ENCODE data around the gene FMN1. TPM values are rescaled to one million over a fixed set of nuclear protein-coding genes. Genes with fewer than 3 reads are reported as not detected.

The FMN1 gene
- total RNA-seq, 1 donor from 2014 or later = 20.1 TPM

- TF ChIP-seq POLR2A (IDR thresholded peaks at IDR 0.05) = no peak
- TF ChIP-seq POLR2AphosphoS5 (IDR thresholded peaks at IDR 0.05; ENCODE audit: insufficient read depth in 1 of 2, low read depth in 1 of 2) = no peak
- no peak for TF ChIP-seq CTCF (IDR thresholded peaks at IDR 0.05)
- H3K36me3 ChIP-seq = no peaks in the 10 kb centered on the region
- no peaks in the 10 kb centered on the region for H3K9me3 ChIP-seq
- H3K27me3 ChIP-seq = no peaks in the 10 kb centered on the region
- no peak for DNase-seq (ENCODE audit: extremely low spot score in 2 of 2)
- no peak overlapping the region for H3K4me3 ChIP-seq
- H3K27ac ChIP-seq = no peak overlapping the region
- no peaks in the 10 kb centered on the region for H3K4me1 ChIP-seq
- intact Hi-C loops (cut with DNase I) = no loop called here
Observed at GRCh38 chr15:32933236-32933635, 261.3 kb downstream of the FMN1 start.

GRCh38 chr15:32928876-32929275 lies 265.6 kb downstream of the FMN1 start:
- intact Hi-C loops (cut with DNase I) = no loop called here
- Histone ChIP-seq H3K27ac (no peak overlapping the region), H3K9me3 (no peaks in the 10 kb centered on the region), H3K36me3 (no peaks in the 10 kb centered on the region), H3K4me1 (no peaks in the 10 kb centered on the region), H3K27me3 (no peaks in the 10 kb centered on the region), H3K4me3 (no peak overlapping the region)
- no peak for DNase-seq (ENCODE audit: extremely low spot score in 2 of 2)
- no peak for TF ChIP-seq CTCF (IDR thresholded peaks at IDR 0.05)
- TF ChIP-seq POLR2A (IDR thresholded peaks at IDR 0.05) = no peak
- no peak for TF ChIP-seq POLR2AphosphoS5 (IDR thresholded peaks at IDR 0.05; ENCODE audit: insufficient read depth in 1 of 2, low read depth in 1 of 2)

GRCh38 chr15:32927124-32927523 lies 267.4 kb downstream of the FMN1 start:
- Histone ChIP-seq H3K27ac (no peak overlapping the region), H3K4me1 (no peaks in the 10 kb centered on the region), H3K9me3 (no peaks in the 10 kb centered on the region), H3K36me3 (no peaks in the 10 kb centered on the region), H3K27me3 (no peaks in the 10 kb centered on the region), H3K4me3 (no peak overlapping the region)
- intact Hi-C loops (cut with DNase I) = no loop called here
- no peak for TF ChIP-seq CTCF (IDR thresholded peaks at IDR 0.05)
- TF ChIP-seq POLR2A (IDR thresholded peaks at IDR 0.05) = no peak
- TF ChIP-seq POLR2AphosphoS5 (IDR thresholded peaks at IDR 0.05; ENCODE audit: insufficient read depth in 1 of 2, low read depth in 1 of 2) = no peak
- no peak for DNase-seq (ENCODE audit: extremely low spot score in 2 of 2)

- H3K4me1 ChIP-seq = no peaks in the 10 kb centered on the region
- no peaks in the 10 kb centered on the region for H3K27me3 ChIP-seq
- H3K9me3 ChIP-seq = no peaks in the 10 kb centered on the region
- no peak overlapping the region for H3K4me3 ChIP-seq
- intact Hi-C loops (cut with DNase I) = no loop called here
- no peak for DNase-seq (ENCODE audit: extremely low spot score in 2 of 2)
- TF ChIP-seq CTCF (IDR thresholded peaks at IDR 0.05) (no peak), POLR2AphosphoS5 (IDR thresholded peaks at IDR 0.05; ENCODE audit: insufficient read depth in 1 of 2, low read depth in 1 of 2) (no peak), POLR2A (IDR thresholded peaks at IDR 0.05) (no peak)
- no peaks in the 10 kb centered on the region for H3K36me3 ChIP-seq
- no peak overlapping the region for H3K27ac ChIP-seq
Observed at GRCh38 chr15:32923176-32923575, 271.3 kb downstream of the FMN1 start.

- Histone ChIP-seq H3K4me3 (no peak overlapping the region), H3K9me3 (no peaks in the 10 kb centered on the region), H3K36me3 (no peaks in the 10 kb centered on the region), H3K27ac (no peak overlapping the region), H3K27me3 (no peaks in the 10 kb centered on the region), H3K4me1 (no peaks in the 10 kb centered on the region)
- TF ChIP-seq CTCF (IDR thresholded peaks at IDR 0.05) (no peak), POLR2A (IDR thresholded peaks at IDR 0.05) (no peak), POLR2AphosphoS5 (IDR thresholded peaks at IDR 0.05; ENCODE audit: insufficient read depth in 1 of 2, low read depth in 1 of 2) (no peak)
- intact Hi-C loops (cut with DNase I) = no loop called here
- DNase-seq (ENCODE audit: extremely low spot score in 2 of 2) = no peak
Observed at GRCh38 chr15:32922541-32922940, 272.0 kb downstream of the FMN1 start.

All from vagina (tissue), 2 donors.